GM12878 (cell line): ENCODE results near the gene DCLK2. TPM values are rescaled to one million over a fixed set of nuclear protein-coding genes. Genes with fewer than 3 reads are reported as not detected.

Experiments used
- ATAC-seq: fragments of 200-7000 bp; cut with Tn5 transposase; 3 replicates; pipeline ENCODE4 v1.9.1; 2020; ENCODE audit warnings: mild to moderate bottlenecking, moderate library complexity
- BruUV-seq: library from RNA; stranded (reverse); fragments of 400-500 nt; replicated peaks from 2 replicates; lab custom pipeline; 2021; lab: Mats Ljungman, UMichigan
- CTCF ChIA-PET: fragments of 300-600 bp; sonication (Branson Sonifier 250); formaldehyde crosslinking; extraction: SDS; loops from one replicate; lab custom pipeline; 2021; ENCODE audit warnings: inconsistent platforms; lab: Yijun Ruan, JAX
- POLR2A ChIA-PET: fragments of 350-600 bp; formaldehyde crosslinking; extraction: SDS; loops from one replicate; lab custom pipeline; 2021; ENCODE audit warnings: inconsistent platforms; lab: Charles Lee
- RAD21 ChIA-PET: fragments of 300-600 bp; sonication (Branson Sonifier 250); formaldehyde crosslinking; loops from one replicate; lab custom pipeline; 2023; ENCODE audit warnings: antibody characterized with exemption; ENCODE audit not compliant: unreplicated experiment; lab: Charles Lee
- SMC1A ChIA-PET: fragments of 300-600 bp; sonication (Branson Sonifier 250); formaldehyde crosslinking; loops from one replicate; lab custom pipeline; 2023; ENCODE audit not compliant: unreplicated experiment, uncharacterized antibody; lab: Charles Lee
- DNase-seq: peaks from one replicate; pipeline ENCODE4 v3.0.0-alpha.2; 2011; ENCODE audit warnings: low read depth, low spot score
- FAIRE-seq: peaks from 3 replicates; lab custom pipeline; 2011; peaks lifted over from hg19 to GRCh38; lab: Jason Lieb, UNC
- H2AFZ ChIP-seq: 2 replicates; pipeline ENCODE4 v1.6.0; 2011; ENCODE audit warnings: low read depth, low read length, control low read depth; ENCODE audit not compliant: control insufficient read depth
- H3K27ac ChIP-seq: 2 replicates; pipeline ENCODE4 v1.5.1; 2011; ENCODE audit warnings: control low read depth; ENCODE audit not compliant: control insufficient read depth, insufficient read depth
- H3K27me3 ChIP-seq, 2 experiments: replicated peaks in 1 of 2; 2 replicates each; pipeline versions ENCODE4 v1.6.0 to v1.6.1; 2011; ENCODE audit warnings: low read length in 1 of 2; ENCODE audit not compliant: control insufficient read depth in 2 of 2, insufficient read depth in 2 of 2
- H3K36me3 ChIP-seq, 2 experiments: 2 replicates each; pipeline ENCODE4 v1.5.1; 2011; ENCODE audit warnings: low read length in 1 of 2; ENCODE audit not compliant: control insufficient read depth in 2 of 2, insufficient read depth in 2 of 2
- H3K4me1 ChIP-seq: 2 replicates; pipeline ENCODE4 v1.6.1; 2011; ENCODE audit warnings: mild to moderate bottlenecking, low read length, moderate library complexity, mixed read lengths; ENCODE audit not compliant: control insufficient read depth, insufficient read depth
- H3K4me2 ChIP-seq: 2 replicates; pipeline ENCODE4 v1.6.0; 2011; ENCODE audit warnings: control low read depth; ENCODE audit not compliant: control insufficient read depth, insufficient read depth
- H3K4me3 ChIP-seq: fragments of 200-600 bp; sonication (generic); 2 replicates; pipeline ENCODE4 v1.5.1; 2016
- H3K79me2 ChIP-seq: 2 replicates; pipeline ENCODE4 v1.6.0; 2011; ENCODE audit warnings: low read length; ENCODE audit not compliant: control insufficient read depth, insufficient read depth
- H3K9ac ChIP-seq: 2 replicates; pipeline ENCODE4 v1.8.0; 2011; ENCODE audit warnings: low read length, control low read depth, mixed read lengths; ENCODE audit not compliant: control insufficient read depth, insufficient read depth
- H3K9me3 ChIP-seq: replicated peaks from 3 replicates; pipeline ENCODE4 v1.5.1; 2011; ENCODE audit warnings: mild to moderate bottlenecking, low read length; ENCODE audit not compliant: control insufficient read depth, insufficient read depth
- H4K20me1 ChIP-seq: 2 replicates; pipeline ENCODE4 v1.6.0; 2011; ENCODE audit not compliant: control insufficient read depth, insufficient read depth
- BCLAF1 ChIP-seq: fragments of 450-650 bp; IDR thresholded peaks from 2 replicates; pipeline ENCODE4 v1.6.1; 2017; ENCODE audit warnings: antibody characterized with exemption, mild to moderate bottlenecking, moderate library complexity
- CBFB ChIP-seq: IDR thresholded peaks from 2 replicates; pipeline ENCODE4 v1.6.1; 2016; ENCODE audit warnings: antibody characterized with exemption, low read depth
- CBX3 ChIP-seq: fragments of 200-600 bp; sonication (generic); IDR thresholded peaks from 2 replicates; pipeline ENCODE4 v1.6.1; 2016; ENCODE audit warnings: low read depth, borderline replicate concordance
- CEBPB ChIP-seq, 2 experiments: fragments of 150-350 bp in 1 of 2; IDR thresholded peaks; 2 replicates each; pipeline ENCODE4 v1.6.1; 2012 to 2014; ENCODE audit warnings: low read depth in 2 of 2, low read length in 2 of 2, borderline replicate concordance in 1 of 2, inconsistent platforms in 1 of 2
- GABPA ChIP-seq: IDR thresholded peaks from 2 replicates; pipeline ENCODE4 v1.6.1; 2014; ENCODE audit warnings: antibody characterized with exemption, low read depth, mild to moderate bottlenecking, inconsistent platforms
- KAT2A ChIP-seq: conservative IDR thresholded peaks from 2 replicates; pipeline ENCODE4 v1.6.1; 2011; ENCODE audit warnings: low read depth, low read length; ENCODE audit not compliant: control insufficient read depth
- MTA3 ChIP-seq: IDR thresholded peaks from 2 replicates; pipeline ENCODE4 v1.6.1; 2012; ENCODE audit warnings: low read length, inconsistent platforms, borderline replicate concordance
- MYB ChIP-seq: fragments of 150-350 bp; IDR thresholded peaks from 2 replicates; pipeline ENCODE4 v1.6.1; 2014; ENCODE audit warnings: mild to moderate bottlenecking, low read depth, low read length, borderline replicate concordance
- NBN ChIP-seq: fragments of 450-650 bp; IDR thresholded peaks from 2 replicates; pipeline ENCODE4 v1.6.1; 2016
- POLR2A ChIP-seq: IDR thresholded peaks from 2 replicates; pipeline ENCODE4 v1.6.1; 2011; ENCODE audit warnings: low read depth, mild to moderate bottlenecking, low read length
- SP1 ChIP-seq: IDR thresholded peaks from one replicate; pipeline ENCODE4 v1.6.1; 2011; ENCODE audit warnings: low read depth, low read length
- ZBTB4 ChIP-seq: fragments of 450-650 bp; formaldehyde crosslinking; IDR thresholded peaks from 2 replicates; pipeline ENCODE4 v1.4.0; 2022; ENCODE audit warnings: mild to moderate bottlenecking, moderate library complexity
- ZNF592 ChIP-seq: fragments of 450-650 bp; IDR thresholded peaks from 2 replicates; pipeline ENCODE4 v1.6.1; 2017; ENCODE audit warnings: mild to moderate bottlenecking, moderate library complexity
- ZNF622 ChIP-seq: fragments of 450-650 bp; IDR thresholded peaks from 2 replicates; pipeline ENCODE4 v1.6.1; 2017; ENCODE audit warnings: mild to moderate bottlenecking, inconsistent platforms
- WGBS: methylation state at CpG from one replicate; pipeline ENCODE4 v1.1.6; 2016; ENCODE audit warnings: low lambda C conversion rate; ENCODE audit not compliant: insufficient replicate concordance, insufficient coverage; ENCODE audit errors: missing lambda C conversion rate; 5-methylcytosine and 5-hydroxymethylcytosine counted together
- in situ Hi-C: fragments of 300-500 bp; cut with MboI; formaldehyde crosslinking; loops from 9 replicates; pipeline ENCODE4 v1.14.3; 2018; ENCODE audit warnings: mixed read lengths
- intact Hi-C: fragments of 100-400 bp; cut with micrococcal nuclease; formaldehyde crosslinking; loops from one replicate; pipeline ENCODE4 v1.14.2; 2022; ENCODE audit not compliant: unreplicated experiment
- polyA plus RNA-seq, 11 experiments: library from polyadenylated mRNA; depleted of rRNA in 4 of 11; unstranded in 6 of 11; stranded (reverse) in 5 of 11; fragments of >200 nt; fragmentation: Nextera tagmentation in 4 of 11; fragmentation: Illumina TruSeq in 1 of 11; extraction: Ambion mirVana in 4 of 11; extraction: Trizol in 1 of 11; gene quantifications; 1 replicate in 1 of 11; 2 replicates in 10 of 11; pipeline versions ENCODE4 v1.2.1 to v1.2.3, GENCODE V29; 2011 to 2016; ENCODE audit warnings: inconsistent platforms in 2 of 11, missing spikeins in 2 of 11, low read depth in 1 of 11
- total RNA-seq, 4 experiments: library from RNA; depleted of rRNA in 3 of 4; stranded (reverse); fragments of >200 nt in 3 of 4; fragmentation: Illumina TruSeq in 1 of 4; extraction: Trizol in 1 of 4; gene quantifications; 2 replicates each; pipeline versions ENCODE4 v1.2.1 to v1.2.3, GENCODE V29; 2013 to 2021

Gene DCLK2
- total and polyA plus RNA-seq, 10 of the 15 experiments (the other 5 are each of a cell fraction or from before 2014, with no cell fraction given), result not detected

- Histone ChIP-seq H3K79me2 (no peaks in the 10 kb centered on the region), H3K36me3 (peaks cover 0 to 14% of the 10 kb centered on the region in 2 experiments; a peak in 2 of 4 replicates), H3K4me3 (no peak overlapping the region), H3K27ac (no peak overlapping the region), H3K9ac (no peak overlapping the region), H4K20me1 (no peaks in the 10 kb centered on the region), H3K27me3 (no peaks in the 10 kb centered on the region), H3K4me1 (no peaks in the 10 kb centered on the region), H3K4me2 (no peak overlapping the region), H3K9me3 (no peaks in the 10 kb centered on the region; the same call in 2 of the 3 replicates), H2AFZ (no peak overlapping the region)
- no peak for TF ChIP-seq CBX3
- no peak for TF ChIP-seq MYB
- TF ChIP-seq CEBPB (IDR thresholded peaks at IDR 0.05; ENCODE audit: borderline replicate concordance in 1 of 2, low read depth in 2 of 2, low read length in 2 of 2), result no peak
- no peak for TF ChIP-seq BCLAF1
- no peak for TF ChIP-seq KAT2A
- no peak for TF ChIP-seq GABPA
- TF ChIP-seq POLR2A, result no peak
- TF ChIP-seq ZNF622, result no peak
- no peak for TF ChIP-seq ZNF592
- TF ChIP-seq CBFB, result no peak
- TF ChIP-seq MTA3, result no peak
- TF ChIP-seq SP1, result no peak
- no peak for TF ChIP-seq NBN
- TF ChIP-seq ZBTB4, result no peak
- DNase-seq (no peak), FAIRE-seq (no peak), ATAC-seq (no peak)
- intact Hi-C loops, result no loop called here
- ChIA-PET POLR2A (no interaction called here), RAD21 (no interaction called here), SMC1A (no interaction called here), CTCF (interaction anchor here (1.1 kb wide), 1 partner anchor 45 kb away, joined by 3 read pairs; no protein-coding TSS in a partner anchor)
- no TSS peak for BruUV-seq
- 100% methylated on average over 2 of the region's 2 CpGs for WGBS
- in situ Hi-C loops, result no loop called here
These were observed 200.0 kb downstream of the DCLK2 start for GRCh38 chr4:150278206-150278605.
